GM18508 (cell line): ENCODE results near the gene HEATR1.
"Not testable (repeated sequence)": the region's sequence is repeated elsewhere in the genome, so short reads cannot be mapped to it uniquely, and the experiment has no call there.

Source experiments
- ATAC-seq: cut with Tn5 transposase; IDR thresholded peaks from one replicate; pipeline ENCODE4 v1.9.1; 2021; ENCODE audit warnings: moderate number of reproducible peaks; ENCODE audit not compliant: insufficient read depth, unreplicated experiment

The HEATR1 gene

GRCh38 chr1:236603991-236604904, at the start of gene HEATR1:
TSS of gene HEATR1 (minus strand) at chr1:236604516. CDS start at chr1:236604095, 421 bp downstream.
- ATAC-seq, result peak; percentile 92

- no peak for ATAC-seq
Measured at GRCh38 chr1:236645016-236645680, 40.8 kb upstream of the HEATR1 start.

GRCh38 chr1:236642763-236643162, 38.4 kb upstream of the HEATR1 start:
- ATAC-seq, result no peak

- ATAC-seq, result no peak
Measured at GRCh38 chr1:236639686-236640085, 35.4 kb upstream of the HEATR1 start.

GRCh38 chr1:236638945-236639344, 34.6 kb upstream of the HEATR1 start:
- no peak for ATAC-seq

GRCh38 chr1:236636017-236636416, 31.7 kb upstream of the HEATR1 start:
- no peak for ATAC-seq

- no peak for ATAC-seq
Measured at GRCh38 chr1:236627727-236628408, 23.6 kb upstream of the HEATR1 start.

- ATAC-seq, result no peak
Measured at GRCh38 chr1:236623371-236624166, 19.3 kb upstream of the HEATR1 start.

- no peak for ATAC-seq
Measured at GRCh38 chr1:236622407-236622806, 18.1 kb upstream of the HEATR1 start.

GRCh38 chr1:236619398-236619797, 15.1 kb upstream of the HEATR1 start:
- no peak for ATAC-seq

GRCh38 chr1:236618507-236618906, 14.2 kb upstream of the HEATR1 start:
- no peak for ATAC-seq

- no peak for ATAC-seq
Measured at GRCh38 chr1:236615399-236616148, 11.3 kb upstream of the HEATR1 start.

- no peak for ATAC-seq
Measured at GRCh38 chr1:236612349-236612748, 8.0 kb upstream of the HEATR1 start.

GRCh38 chr1:236608930-236609726, 4.8 kb upstream of the HEATR1 start:
- no peak for ATAC-seq

- not testable (repeated sequence) for ATAC-seq
Measured at GRCh38 chr1:236607597-236607996, 3.3 kb upstream of the HEATR1 start.

- ATAC-seq, result no peak
Measured at GRCh38 chr1:236604905-236605806, 840 bp upstream of the HEATR1 start.

- ATAC-seq, result no peak
Measured at GRCh38 chr1:236602171-236602570, 2.1 kb downstream of the HEATR1 start.
